ENCODE measurements around the gene SCFD2.
A peak's percentile ranks its signal among the peaks of the same experiment; 100 is the strongest.
"Not testable (repeated sequence)": the region's sequence is repeated elsewhere in the genome, so short reads cannot be mapped to it uniquely, and the experiment has no call there.

The SCFD2 gene

GRCh38 chr4:53050361-53050774 lies 315.5 kb downstream of the SCFD2 start:
- DNase-seq (ENCODE audit: low read depth), result no peak

- DNase-seq (ENCODE audit: low read depth), result no peak
These were observed 316.3 kb downstream of the SCFD2 start for GRCh38 chr4:53049528-53049927.

- no peak for DNase-seq (ENCODE audit: low read depth)
These were observed 321.3 kb downstream of the SCFD2 start for GRCh38 chr4:53044651-53044960.

GRCh38 chr4:53043891-53044650 lies 321.8 kb downstream of the SCFD2 start:
- DNase-seq (ENCODE audit: low read depth), result no peak

GRCh38 chr4:53043055-53043454 lies 322.8 kb downstream of the SCFD2 start:
- no peak for DNase-seq (ENCODE audit: low read depth)

- no peak for DNase-seq (ENCODE audit: low read depth)
These were observed 325.0 kb downstream of the SCFD2 start for GRCh38 chr4:53040851-53041250.

GRCh38 chr4:53040459-53040815 lies 325.4 kb downstream of the SCFD2 start:
- DNase-seq (ENCODE audit: low read depth), result no peak

GRCh38 chr4:53039741-53040458 lies 326.0 kb downstream of the SCFD2 start:
- DNase-seq (ENCODE audit: low read depth), result no peak

GRCh38 chr4:53037892-53038291 lies 328.0 kb downstream of the SCFD2 start:
- no peak for DNase-seq (ENCODE audit: low read depth)

- DNase-seq (ENCODE audit: low read depth), result not testable (repeated sequence)
These were observed 333.0 kb downstream of the SCFD2 start for GRCh38 chr4:53032908-53033307.

- DNase-seq (ENCODE audit: low read depth), result no peak
These were observed 339.6 kb downstream of the SCFD2 start for GRCh38 chr4:53026233-53026632.

GRCh38 chr4:53023677-53024299 lies 342.1 kb downstream of the SCFD2 start:
- DNase-seq (ENCODE audit: low read depth), result no peak

GRCh38 chr4:53022513-53023100 lies 343.3 kb downstream of the SCFD2 start:
- DNase-seq (ENCODE audit: low read depth), result no peak

- DNase-seq (ENCODE audit: low read depth), result no peak
These were observed 343.9 kb downstream of the SCFD2 start for GRCh38 chr4:53021754-53022512.

GRCh38 chr4:53019485-53020382 lies 346.1 kb downstream of the SCFD2 start:
- DNase-seq (ENCODE audit: low read depth), result peak; percentile 73

- DNase-seq (ENCODE audit: low read depth), result no peak
These were observed 347.4 kb downstream of the SCFD2 start for GRCh38 chr4:53018471-53018870.

- no peak for DNase-seq (ENCODE audit: low read depth)
These were observed 349.6 kb downstream of the SCFD2 start for GRCh38 chr4:53016099-53016820.

- DNase-seq (ENCODE audit: low read depth), result peak; percentile 55
These were observed 350.2 kb downstream of the SCFD2 start for GRCh38 chr4:53015681-53016080.

- no peak for DNase-seq (ENCODE audit: low read depth)
These were observed 351.0 kb downstream of the SCFD2 start for GRCh38 chr4:53014881-53015280.

Measured in non-pigmented ciliary epithelial cell (primary cell).